ENCODE measurements around the gene AOPEP.

GRCh38 chr9:95090871-95091577, 364.5 kb downstream of the AOPEP start:
- no peak for TF ChIP-seq CTCF (IDR thresholded peaks at IDR 0.05; ENCODE audit: low read depth, low read length)
- no peak for TF ChIP-seq EZH2phosphoT487 (IDR thresholded peaks at IDR 0.05; ENCODE audit: low read depth)

Data from OCI-LY3 (cell line).